GM13977 (cell line): ENCODE data around the gene MYL5.

Experiments used
- DNase-seq: peaks from one replicate; pipeline ENCODE4 v3.0.0; 2012; ENCODE audit warnings: low spot score
- in situ Hi-C: fragments of 300-500 bp; cut with MboI; formaldehyde crosslinking; loops from one replicate; pipeline ENCODE4 v1.12.0; 2022; ENCODE audit warnings: low sequenced_read_pairs, low pct_unique_long_range_greater_than_20kb, mixed read lengths, inconsistent platforms; ENCODE audit not compliant: unreplicated experiment
- TF ChIP-seq, protein P1 (sequence below): IDR thresholded peaks from 2 replicates; pipeline ENCODE4 v1.5.1; 2012; ENCODE audit warnings: mild to moderate bottlenecking, control low read depth; ENCODE audit not compliant: insufficient read depth; ENCODE audit errors: extremely low read depth, missing control alignments

Gene MYL5

DNA sequence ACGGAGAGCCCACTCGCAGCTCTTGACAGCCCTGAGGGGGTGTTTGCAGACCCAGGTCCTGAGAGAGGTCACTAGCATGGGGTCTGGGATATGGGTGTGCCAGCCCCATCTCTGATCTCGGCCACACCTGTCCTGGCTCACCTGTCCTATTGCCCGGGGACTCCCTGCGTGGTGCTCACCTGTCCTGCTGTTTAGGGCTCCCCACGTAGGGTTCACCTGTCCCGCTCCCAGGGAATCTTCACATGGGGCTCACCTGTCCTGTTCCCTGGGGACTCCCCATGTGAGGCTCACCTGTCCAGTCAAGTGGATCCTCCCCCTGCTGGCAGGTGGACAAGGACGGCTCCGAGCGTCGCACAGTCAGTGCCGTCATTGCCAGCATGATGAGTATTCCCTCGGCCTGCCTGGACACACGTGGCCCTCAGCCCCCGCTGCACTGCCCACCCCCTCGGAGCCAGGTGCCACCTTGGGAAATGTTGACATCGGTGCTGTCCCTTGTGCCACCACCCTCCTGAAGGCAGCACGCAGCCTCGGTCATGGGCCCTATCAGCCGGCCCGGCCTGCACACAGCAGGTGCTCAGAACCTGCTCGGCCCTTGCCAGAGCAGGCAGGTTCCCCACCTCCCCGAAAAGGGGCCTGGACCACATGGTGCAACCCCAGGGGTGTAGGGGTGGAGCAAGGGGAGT, 8.3 kb downstream of the MYL5 start:
- TF ChIP-seq, protein P1, sequence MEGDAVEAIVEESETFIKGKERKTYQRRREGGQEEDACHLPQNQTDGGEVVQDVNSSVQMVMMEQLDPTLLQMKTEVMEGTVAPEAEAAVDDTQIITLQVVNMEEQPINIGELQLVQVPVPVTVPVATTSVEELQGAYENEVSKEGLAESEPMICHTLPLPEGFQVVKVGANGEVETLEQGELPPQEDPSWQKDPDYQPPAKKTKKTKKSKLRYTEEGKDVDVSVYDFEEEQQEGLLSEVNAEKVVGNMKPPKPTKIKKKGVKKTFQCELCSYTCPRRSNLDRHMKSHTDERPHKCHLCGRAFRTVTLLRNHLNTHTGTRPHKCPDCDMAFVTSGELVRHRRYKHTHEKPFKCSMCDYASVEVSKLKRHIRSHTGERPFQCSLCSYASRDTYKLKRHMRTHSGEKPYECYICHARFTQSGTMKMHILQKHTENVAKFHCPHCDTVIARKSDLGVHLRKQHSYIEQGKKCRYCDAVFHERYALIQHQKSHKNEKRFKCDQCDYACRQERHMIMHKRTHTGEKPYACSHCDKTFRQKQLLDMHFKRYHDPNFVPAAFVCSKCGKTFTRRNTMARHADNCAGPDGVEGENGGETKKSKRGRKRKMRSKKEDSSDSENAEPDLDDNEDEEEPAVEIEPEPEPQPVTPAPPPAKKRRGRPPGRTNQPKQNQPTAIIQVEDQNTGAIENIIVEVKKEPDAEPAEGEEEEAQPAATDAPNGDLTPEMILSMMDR, result no peak
- in situ Hi-C loops, result no loop called here
- no peak for DNase-seq

DNA sequence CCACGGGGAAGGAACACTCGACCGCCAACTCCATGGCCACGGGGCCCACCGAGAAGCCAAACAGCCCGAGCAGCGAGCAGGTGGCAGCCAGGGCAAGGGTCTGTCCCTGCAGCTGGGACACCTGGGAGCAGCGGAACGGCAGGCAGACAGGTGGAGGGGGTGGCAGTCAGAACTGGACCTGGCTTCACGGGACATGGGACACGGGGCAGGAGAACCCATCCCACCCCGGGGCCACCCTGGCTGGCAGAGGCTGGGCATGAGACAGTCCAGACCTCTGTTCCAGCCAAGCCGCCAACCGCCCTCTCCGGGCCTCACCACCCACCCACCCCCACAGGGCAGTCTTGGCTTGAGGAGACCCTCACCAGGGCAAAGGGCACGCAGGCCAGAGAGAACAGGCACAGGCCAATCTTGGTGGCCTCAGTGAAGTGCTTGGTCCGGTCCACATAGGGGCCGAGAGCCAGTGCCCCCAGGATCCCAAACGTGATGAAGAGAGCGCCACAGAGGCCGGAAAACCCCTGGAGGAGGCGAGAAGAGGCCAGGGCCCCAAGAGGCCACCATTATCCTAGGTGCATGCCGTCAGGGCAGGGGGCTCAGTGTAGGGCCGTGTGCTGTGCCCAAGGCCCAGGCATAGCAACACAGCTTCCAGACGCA, 9.0 kb downstream of the MYL5 start:
- DNase-seq, result no peak
- in situ Hi-C loops, result no loop called here
- TF ChIP-seq, protein P1, result no peak

DNA sequence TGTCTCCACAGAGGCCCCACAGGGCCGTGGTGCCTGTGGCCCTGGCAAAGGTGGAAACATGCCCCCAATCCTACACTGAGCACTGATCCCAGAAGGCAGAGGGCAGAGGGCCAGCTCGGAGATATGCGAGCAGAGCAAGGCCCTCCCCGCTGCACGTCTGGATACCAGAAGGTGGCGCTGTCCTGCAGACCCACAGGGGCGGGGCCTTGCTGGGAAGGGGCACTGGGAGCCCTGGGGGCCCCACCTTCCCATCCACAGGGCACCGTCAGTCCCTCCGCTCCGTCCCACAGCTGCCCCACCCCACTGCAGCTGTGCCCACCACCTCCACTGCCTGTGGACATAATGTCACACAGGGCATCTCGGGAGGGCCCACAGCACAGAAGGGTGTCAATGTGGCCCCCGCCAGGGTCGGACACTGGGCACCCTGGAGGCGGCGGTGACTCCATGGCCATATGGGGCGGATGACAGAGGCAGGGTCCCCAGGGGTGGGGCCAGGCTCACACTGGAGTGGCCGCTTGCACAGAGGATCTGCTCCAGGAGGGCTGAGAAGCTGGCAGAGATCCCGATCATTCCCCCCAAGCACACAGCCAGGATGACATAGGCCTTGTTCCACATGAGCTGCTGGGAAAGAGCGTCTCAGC, 9.8 kb downstream of the MYL5 start:
- in situ Hi-C loops, result no loop called here
- DNase-seq, result peak; percentile 71
- TF ChIP-seq, protein P1, result peak; percentile 78

DNA sequence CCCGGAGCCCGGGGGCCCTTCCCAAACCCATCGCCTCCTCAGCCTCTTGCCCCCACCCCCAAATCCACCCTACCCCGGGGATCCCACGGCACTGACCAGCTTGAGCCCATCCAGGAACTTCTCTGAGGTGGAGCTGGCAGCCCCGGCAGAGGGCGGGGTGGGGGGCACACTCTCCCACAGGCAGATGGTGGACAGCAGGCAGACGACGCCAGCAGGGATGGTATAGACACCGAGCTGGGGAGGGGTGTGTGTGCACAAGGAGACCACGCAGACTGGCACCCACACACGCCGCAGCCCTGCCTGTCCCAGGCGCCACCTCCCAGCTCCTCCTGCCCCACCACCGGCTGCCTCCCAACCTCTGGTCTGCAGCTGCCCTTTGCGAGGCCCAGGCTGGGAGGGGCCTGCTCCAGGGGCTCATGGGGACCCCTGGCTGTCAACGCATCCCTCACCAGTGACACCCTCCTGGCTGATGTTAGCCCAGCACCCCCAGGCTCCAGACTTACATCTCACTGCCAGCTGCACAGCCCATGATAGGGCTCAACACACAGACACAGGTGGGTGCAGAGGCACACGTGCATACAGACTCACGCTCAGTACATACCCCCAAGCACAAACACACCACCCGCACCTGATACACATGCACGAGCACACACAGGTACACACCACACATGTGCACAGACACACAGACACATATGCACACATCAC, 10.4 kb downstream of the MYL5 start:
- TF ChIP-seq, protein P1, result no peak
- in situ Hi-C loops, result no loop called here
- no peak for DNase-seq

DNA sequence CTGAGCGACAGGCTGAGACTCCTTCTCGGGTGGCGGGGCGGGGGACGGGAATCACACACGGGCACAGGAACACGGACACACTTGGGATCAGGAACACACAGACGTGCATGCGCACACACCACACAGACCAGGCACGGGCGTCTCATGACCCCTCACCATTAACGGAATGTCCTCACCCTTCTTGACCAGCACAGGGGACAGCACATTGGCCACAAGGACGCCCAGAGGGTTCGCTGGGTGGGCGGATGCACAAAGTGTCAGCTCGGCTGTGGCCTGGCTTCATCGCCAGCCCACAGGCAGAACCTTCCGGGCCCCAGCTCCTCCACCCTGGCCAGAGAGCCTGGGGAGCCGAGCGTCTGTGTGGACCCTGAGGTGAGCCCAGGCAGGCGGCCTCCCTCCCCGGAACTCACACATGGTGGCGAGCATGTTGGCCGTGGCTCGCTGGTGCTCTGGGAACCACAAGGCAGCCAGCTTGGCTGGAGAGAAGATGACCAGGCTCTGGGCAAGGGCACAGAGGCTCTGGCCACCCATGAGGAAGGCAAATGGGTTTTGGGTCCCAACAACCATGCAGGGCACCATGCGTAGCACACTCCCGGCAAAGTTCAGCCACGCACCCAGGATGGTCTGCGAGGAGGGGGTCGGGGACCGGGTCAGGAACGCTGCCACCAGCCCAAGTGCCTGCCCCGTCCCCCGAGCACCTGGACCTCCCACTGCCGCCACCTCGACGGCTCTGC, 11.5 kb downstream of the MYL5 start:
- TF ChIP-seq, protein P1, result peak; percentile 2
- in situ Hi-C loops, result no loop called here
- DNase-seq, result no peak

DNA sequence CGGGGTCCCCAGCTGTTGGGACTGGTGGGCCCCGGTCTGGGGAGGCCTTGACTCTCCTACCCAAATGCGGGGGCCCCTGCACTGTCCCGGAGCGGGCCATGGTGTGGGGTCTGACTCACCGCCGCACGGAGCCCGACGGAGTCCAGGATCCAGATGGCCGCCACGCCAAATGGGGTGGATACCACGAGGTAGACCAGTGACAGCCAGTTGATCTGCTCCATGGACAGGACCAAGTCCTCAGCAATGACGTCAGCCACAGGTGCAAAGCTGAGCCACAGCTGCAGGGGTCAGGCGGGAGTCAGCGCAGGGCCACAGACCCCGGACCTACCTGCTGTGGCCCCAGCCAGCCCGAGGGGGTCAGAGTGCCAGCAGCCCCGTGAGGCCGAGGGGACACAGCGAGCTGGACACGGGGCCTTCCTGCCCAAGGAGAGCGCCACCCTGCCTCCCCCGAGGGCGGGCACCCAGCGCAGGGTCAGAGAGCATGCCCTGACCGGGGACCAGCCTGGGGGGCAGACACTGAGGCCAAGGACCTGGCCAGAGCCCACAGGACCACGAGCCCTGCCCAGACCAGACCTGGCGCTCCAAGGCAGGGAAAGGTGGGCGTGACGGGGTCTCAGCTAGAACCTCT, 12.2 kb downstream of the MYL5 start:
- TF ChIP-seq, protein P1, result no peak
- in situ Hi-C loops, result no loop called here
- no peak for DNase-seq
